ENCODE results near the gene KRT3.

DNA sequence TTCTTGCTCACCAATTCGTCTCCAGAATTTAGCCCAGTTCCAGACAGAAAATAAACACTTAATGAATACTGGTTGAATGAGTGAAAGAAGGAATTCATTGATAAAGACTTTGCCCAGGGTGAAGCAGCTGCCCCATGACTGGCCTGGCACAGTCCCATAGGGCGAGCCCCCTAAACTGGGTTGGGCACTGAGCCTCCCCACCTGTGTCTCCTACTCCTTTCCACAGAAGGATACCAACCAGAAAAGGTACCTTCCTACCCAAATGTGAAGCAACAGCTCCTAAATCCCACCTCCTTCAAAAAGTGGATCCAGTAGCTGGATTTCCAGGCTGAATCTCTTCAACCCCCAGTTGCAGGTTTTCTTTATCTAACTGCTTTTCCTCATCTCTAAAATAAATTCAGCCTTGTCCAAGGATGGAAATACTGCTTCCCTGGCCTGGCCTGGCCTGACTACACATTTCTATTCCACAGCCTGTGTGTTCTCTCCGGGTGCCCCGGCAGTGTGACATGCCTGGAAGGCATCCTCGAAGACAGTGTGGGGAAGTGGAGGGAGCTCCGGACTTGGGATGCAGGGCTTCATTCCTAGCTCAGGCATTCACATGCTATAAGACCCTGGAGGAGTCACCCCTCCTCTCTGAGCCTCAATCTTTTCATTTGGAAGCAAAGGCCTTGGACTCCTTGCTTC, 7.6 kb downstream of the KRT3 start:
- TF ChIP-seq, protein P1, sequence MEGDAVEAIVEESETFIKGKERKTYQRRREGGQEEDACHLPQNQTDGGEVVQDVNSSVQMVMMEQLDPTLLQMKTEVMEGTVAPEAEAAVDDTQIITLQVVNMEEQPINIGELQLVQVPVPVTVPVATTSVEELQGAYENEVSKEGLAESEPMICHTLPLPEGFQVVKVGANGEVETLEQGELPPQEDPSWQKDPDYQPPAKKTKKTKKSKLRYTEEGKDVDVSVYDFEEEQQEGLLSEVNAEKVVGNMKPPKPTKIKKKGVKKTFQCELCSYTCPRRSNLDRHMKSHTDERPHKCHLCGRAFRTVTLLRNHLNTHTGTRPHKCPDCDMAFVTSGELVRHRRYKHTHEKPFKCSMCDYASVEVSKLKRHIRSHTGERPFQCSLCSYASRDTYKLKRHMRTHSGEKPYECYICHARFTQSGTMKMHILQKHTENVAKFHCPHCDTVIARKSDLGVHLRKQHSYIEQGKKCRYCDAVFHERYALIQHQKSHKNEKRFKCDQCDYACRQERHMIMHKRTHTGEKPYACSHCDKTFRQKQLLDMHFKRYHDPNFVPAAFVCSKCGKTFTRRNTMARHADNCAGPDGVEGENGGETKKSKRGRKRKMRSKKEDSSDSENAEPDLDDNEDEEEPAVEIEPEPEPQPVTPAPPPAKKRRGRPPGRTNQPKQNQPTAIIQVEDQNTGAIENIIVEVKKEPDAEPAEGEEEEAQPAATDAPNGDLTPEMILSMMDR (IDR thresholded peaks at IDR 0.05; ENCODE audit: borderline replicate concordance, extremely low read depth, low read length, poor library complexity, severe bottlenecking), result no peak
- no peak for TF ChIP-seq EZH2 (IDR thresholded peaks at IDR 0.05; ENCODE audit: borderline replicate concordance, low read depth, low read length, severe bottlenecking)
